Vagina (tissue), 2 donors: Measurements from ENCODE around the gene CD44. TPM values are rescaled to one million over a fixed set of nuclear protein-coding genes. Genes with fewer than 3 reads are reported as not detected.

Source experiments
- DNase-seq, 2 donors: peaks; one replicate each; pipeline ENCODE4 v3.0.0-alpha.2; 2017; ENCODE audit errors: extremely low spot score in 2 of 2
- H3K27ac ChIP-seq: fragments of 200-600 bp; sonication (generic); one replicate; pipeline ENCODE4 v1.5.1; 2019
- H3K27me3 ChIP-seq: fragments of 200-600 bp; sonication (generic); one replicate; pipeline ENCODE4 v1.5.1; 2019
- H3K36me3 ChIP-seq, 2 donors: fragments of 200-600 bp; sonication (generic); one replicate each; pipeline ENCODE4 v1.5.1; 2017 to 2019
- H3K4me1 ChIP-seq: fragments of 200-600 bp; sonication (generic); one replicate; pipeline ENCODE4 v1.5.1; 2019
- H3K4me3 ChIP-seq, 2 donors: fragments of 200-600 bp; sonication (generic); 1 replicate in 1 of 2; 2 replicates in 1 of 2; pipeline ENCODE4 v1.5.1; 2016 to 2019
- H3K9me3 ChIP-seq: fragments of 200-600 bp; sonication (generic); one replicate; pipeline ENCODE4 v1.5.1; 2019
- POLR2A ChIP-seq, 2 donors: fragments of 450-650 bp; IDR thresholded peaks; one replicate each; pipeline ENCODE4 v1.6.1; 2017; ENCODE audit warnings: antibody characterized with exemption in 2 of 2, mild to moderate bottlenecking in 2 of 2, moderate library complexity in 2 of 2
- POLR2AphosphoS5 ChIP-seq, 2 donors: sonication (generic); formaldehyde crosslinking; IDR thresholded peaks; one replicate each; pipeline ENCODE4 v1.9.0; 2017; ENCODE audit warnings: antibody characterized with exemption in 2 of 2, mild to moderate bottlenecking in 2 of 2, low read depth in 1 of 2; ENCODE audit not compliant: insufficient read depth in 1 of 2
- intact Hi-C: fragments of 100-400 bp; cut with DNase I; formaldehyde crosslinking; loops from one replicate; pipeline ENCODE4 v1.15.1; 2023
- total RNA-seq: library from RNA; depleted of rRNA; stranded (reverse); fragments of >200 nt; gene quantifications from one replicate; pipeline ENCODE4 v1.2.3, GENCODE V29; 2016
- TF ChIP-seq, protein P1 (sequence below), 3 experiments: fragments of 450-650 bp in 2 of 3; fragments of 200-600 bp in 1 of 3; sonication (generic) in 1 of 3; IDR thresholded peaks; one replicate each; pipeline ENCODE4 v1.5.1; 2017 to 2019; ENCODE audit warnings: antibody characterized with exemption in 3 of 3, mild to moderate bottlenecking in 2 of 3, moderate library complexity in 2 of 3

CD44 gene
- total RNA-seq, 1 donor from 2014 or later, result 869 TPM

DNA sequence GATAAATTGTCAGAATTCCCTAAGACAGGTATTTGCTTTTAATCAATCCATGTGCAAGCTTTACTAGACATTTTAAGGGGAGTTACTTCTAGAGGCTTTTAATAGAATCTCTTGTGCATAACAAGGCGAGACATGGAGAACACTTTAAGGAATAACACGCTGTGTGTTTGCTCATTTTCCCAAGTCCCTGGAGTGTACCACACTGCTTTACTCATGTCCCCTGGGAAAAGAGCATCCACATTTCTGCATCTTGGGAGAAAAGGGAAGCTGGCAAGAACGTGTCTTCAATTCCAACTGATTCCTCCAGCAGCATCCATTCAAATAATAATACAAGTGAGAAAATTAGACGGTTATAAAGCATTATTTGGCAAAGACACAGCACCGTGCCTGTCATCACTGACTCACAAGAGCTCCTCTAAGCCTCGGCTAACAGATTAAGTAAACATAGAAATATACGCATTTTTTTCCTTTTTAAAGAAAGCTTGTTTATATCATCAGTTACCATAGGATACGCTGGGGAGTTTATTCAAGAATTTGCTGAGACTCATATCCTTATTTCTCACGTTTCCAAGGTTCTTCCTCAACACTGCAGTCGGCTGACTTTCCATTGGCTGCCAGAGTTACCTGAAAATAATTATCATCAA is 121.5 kb downstream of the CD44 start:
- H3K4me3 ChIP-seq, result no peak overlapping the region
- no peak for DNase-seq
- TF ChIP-seq, protein P1, sequence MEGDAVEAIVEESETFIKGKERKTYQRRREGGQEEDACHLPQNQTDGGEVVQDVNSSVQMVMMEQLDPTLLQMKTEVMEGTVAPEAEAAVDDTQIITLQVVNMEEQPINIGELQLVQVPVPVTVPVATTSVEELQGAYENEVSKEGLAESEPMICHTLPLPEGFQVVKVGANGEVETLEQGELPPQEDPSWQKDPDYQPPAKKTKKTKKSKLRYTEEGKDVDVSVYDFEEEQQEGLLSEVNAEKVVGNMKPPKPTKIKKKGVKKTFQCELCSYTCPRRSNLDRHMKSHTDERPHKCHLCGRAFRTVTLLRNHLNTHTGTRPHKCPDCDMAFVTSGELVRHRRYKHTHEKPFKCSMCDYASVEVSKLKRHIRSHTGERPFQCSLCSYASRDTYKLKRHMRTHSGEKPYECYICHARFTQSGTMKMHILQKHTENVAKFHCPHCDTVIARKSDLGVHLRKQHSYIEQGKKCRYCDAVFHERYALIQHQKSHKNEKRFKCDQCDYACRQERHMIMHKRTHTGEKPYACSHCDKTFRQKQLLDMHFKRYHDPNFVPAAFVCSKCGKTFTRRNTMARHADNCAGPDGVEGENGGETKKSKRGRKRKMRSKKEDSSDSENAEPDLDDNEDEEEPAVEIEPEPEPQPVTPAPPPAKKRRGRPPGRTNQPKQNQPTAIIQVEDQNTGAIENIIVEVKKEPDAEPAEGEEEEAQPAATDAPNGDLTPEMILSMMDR (IDR thresholded peaks at IDR 0.05), result no peak
- peak in 1 of 2 donors; percentile 20 for TF ChIP-seq POLR2AphosphoS5 (IDR thresholded peaks at IDR 0.05; ENCODE audit: insufficient read depth in 1 of 2, low read depth in 1 of 2)
- no peaks in the 10 kb centered on the region for H3K9me3 ChIP-seq
- H3K4me1 ChIP-seq, result peaks cover 25% of the 10 kb centered on the region
- intact Hi-C loops, result no loop called here
- no peaks in the 10 kb centered on the region for H3K27me3 ChIP-seq
- no peaks in the 10 kb centered on the region for H3K36me3 ChIP-seq
- peak overlapping the region; percentile 43 for H3K27ac ChIP-seq

DNA sequence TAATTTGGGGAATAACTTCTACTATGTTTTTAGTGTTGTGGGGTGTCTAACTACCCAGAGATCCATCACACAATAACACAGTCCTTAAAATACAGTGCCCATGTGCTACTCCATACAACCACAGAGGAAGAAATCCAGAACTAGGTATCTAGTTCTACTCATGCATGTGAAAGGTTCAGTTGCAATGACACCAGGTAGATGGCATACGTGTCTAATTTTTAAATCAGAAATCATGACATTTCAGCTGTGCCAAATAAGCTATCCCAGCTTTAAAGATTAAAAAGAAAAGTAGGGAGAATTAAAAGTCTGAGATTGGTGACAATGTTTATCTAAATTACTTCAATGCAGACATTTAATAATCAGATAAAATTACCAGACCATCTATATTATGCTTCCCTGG is 122.2 kb downstream of the CD44 start:
- intact Hi-C loops, result no loop called here
- peak overlapping the region; percentile 43 for H3K27ac ChIP-seq
- H3K4me1 ChIP-seq, result peaks cover 25% of the 10 kb centered on the region
- TF ChIP-seq POLR2A (IDR thresholded peaks at IDR 0.05), result no peak
- TF ChIP-seq, protein P1 (IDR thresholded peaks at IDR 0.05), result no peak
- no peak for TF ChIP-seq POLR2AphosphoS5 (IDR thresholded peaks at IDR 0.05; ENCODE audit: insufficient read depth in 1 of 2, low read depth in 1 of 2)
- no peaks in the 10 kb centered on the region for H3K27me3 ChIP-seq
- no peak for DNase-seq
- no peak overlapping the region for H3K4me3 ChIP-seq
- no peaks in the 10 kb centered on the region for H3K36me3 ChIP-seq
- H3K9me3 ChIP-seq, result no peaks in the 10 kb centered on the region

DNA sequence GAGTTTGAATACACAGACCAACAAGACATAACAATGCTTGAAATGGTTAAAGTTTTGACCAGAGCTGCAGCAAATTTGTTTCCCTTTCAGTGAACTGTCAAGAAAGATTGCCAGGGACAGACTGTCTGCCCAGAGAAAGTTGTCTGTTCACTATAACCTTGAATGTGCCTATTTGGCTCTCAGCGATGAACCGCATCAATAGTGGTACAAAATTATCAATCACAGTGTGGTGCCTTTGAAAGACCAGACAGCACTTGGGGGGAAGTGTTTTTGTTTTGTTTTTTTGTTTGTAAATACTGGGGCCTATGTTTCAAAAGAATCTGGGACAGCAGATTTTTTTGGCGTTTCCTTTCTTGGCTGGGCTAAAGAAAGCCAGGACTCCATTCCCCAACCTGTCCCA is 123.1 kb downstream of the CD44 start:
- Histone ChIP-seq H3K27ac (no peak overlapping the region), H3K4me3 (no peak overlapping the region), H3K27me3 (no peaks in the 10 kb centered on the region), H3K36me3 (no peaks in the 10 kb centered on the region), H3K9me3 (no peaks in the 10 kb centered on the region), H3K4me1 (peaks cover 25% of the 10 kb centered on the region)
- DNase-seq, result no peak
- intact Hi-C loops, result no loop called here
- TF ChIP-seq, protein P1 (IDR thresholded peaks at IDR 0.05), result no peak
- no peak for TF ChIP-seq POLR2AphosphoS5 (IDR thresholded peaks at IDR 0.05; ENCODE audit: insufficient read depth in 1 of 2, low read depth in 1 of 2)
- TF ChIP-seq POLR2A (IDR thresholded peaks at IDR 0.05), result no peak

DNA sequence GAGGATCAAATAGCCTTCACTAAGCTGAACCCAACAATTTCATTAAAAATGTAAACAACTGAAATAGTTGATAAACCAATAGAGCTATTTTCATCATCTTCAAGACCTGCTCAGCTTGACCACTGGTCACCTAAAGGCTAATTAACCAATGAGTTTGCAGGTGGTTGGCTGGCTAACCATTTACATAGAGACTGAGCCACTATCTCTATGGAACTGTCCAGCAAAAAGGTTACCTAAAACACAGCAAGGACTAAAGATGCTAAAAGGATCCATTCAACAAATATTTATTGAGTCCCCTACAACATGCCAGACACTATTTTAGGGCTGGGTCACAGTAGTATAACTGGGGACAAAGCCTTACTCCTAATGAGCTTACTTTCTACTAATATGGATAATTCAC is 123.8 kb downstream of the CD44 start:
- Histone ChIP-seq H3K4me3 (no peak overlapping the region), H3K9me3 (no peaks in the 10 kb centered on the region), H3K36me3 (no peaks in the 10 kb centered on the region), H3K27me3 (no peaks in the 10 kb centered on the region), H3K4me1 (peaks cover 25% of the 10 kb centered on the region), H3K27ac (no peak overlapping the region)
- no peak for DNase-seq
- intact Hi-C loops, result no loop called here
- TF ChIP-seq POLR2AphosphoS5 (IDR thresholded peaks at IDR 0.05; ENCODE audit: insufficient read depth in 1 of 2, low read depth in 1 of 2) (no peak), POLR2A (IDR thresholded peaks at IDR 0.05) (no peak)
- TF ChIP-seq, protein P1 (IDR thresholded peaks at IDR 0.05), result no peak

DNA sequence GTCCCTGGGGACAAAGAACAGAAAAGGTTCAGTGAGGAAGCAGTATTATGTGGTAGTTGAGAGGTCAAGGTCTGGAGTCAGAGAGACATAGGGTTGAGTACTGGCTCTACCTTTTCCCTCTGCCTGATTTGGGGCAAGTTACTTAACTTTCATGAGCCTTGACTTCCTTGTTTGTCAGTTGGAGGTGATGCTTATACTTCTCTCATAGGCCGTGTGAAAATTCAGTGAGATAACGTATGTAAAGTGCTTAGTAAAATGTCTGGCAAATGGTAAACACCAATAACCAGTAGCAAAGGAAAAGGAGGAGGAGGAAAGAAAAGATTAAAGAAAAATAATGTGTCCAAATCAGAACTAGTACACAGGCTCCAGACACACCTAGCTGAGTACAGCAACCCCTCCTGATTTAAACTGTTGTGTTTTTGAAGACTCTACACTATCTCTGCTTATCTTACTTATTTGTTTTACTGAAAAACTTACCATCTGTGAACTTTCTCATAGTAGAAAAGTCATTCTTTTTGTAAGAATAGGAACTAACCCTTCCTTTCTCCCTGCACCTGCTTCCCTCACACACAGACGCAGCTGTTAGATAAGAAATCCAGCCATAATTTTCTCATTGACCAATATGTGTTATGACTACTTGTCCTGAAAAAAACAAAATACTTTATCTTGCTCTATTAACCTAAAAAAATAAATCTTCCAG is 126.9 kb downstream of the CD44 start:
- H3K27me3 ChIP-seq, result no peaks in the 10 kb centered on the region
- H3K36me3 ChIP-seq, result no peaks in the 10 kb centered on the region
- peaks cover 2% of the 10 kb centered on the region for H3K4me1 ChIP-seq
- H3K4me3 ChIP-seq, result no peak overlapping the region
- TF ChIP-seq POLR2AphosphoS5 (IDR thresholded peaks at IDR 0.05; ENCODE audit: insufficient read depth in 1 of 2, low read depth in 1 of 2) (no peak), POLR2A (IDR thresholded peaks at IDR 0.05) (no peak)
- TF ChIP-seq, protein P1 (IDR thresholded peaks at IDR 0.05), result no peak
- no peak overlapping the region for H3K27ac ChIP-seq
- intact Hi-C loops, result no loop called here
- no peaks in the 10 kb centered on the region for H3K9me3 ChIP-seq
- no peak for DNase-seq
